K562 (cell line): ENCODE results near the gene MSRB2. TPM values are rescaled to one million over a fixed set of nuclear protein-coding genes. Genes with fewer than 3 reads are reported as not detected.

Experiments used
- ATAC-seq: fragments of 200-7000 bp; cut with Tn5 transposase; 3 replicates; pipeline ENCODE4 v1.9.1; 2020; ENCODE audit warnings: moderate library complexity
- BruUV-seq: library from RNA; stranded (reverse); fragments of 400-500 nt; replicated peaks from 2 replicates; lab custom pipeline; 2021; lab: Mats Ljungman, UMichigan
- CTCF ChIA-PET: fragments of 300-600 bp; formaldehyde crosslinking; extraction: SDS; loops from one replicate; lab custom pipeline; 2021; ENCODE audit warnings: low intra/inter-chr PET ratio; lab: Yijun Ruan, JAX
- POLR2A ChIA-PET: fragments of 300-600, 350-650 bp; sonication (Branson Sonifier 250); formaldehyde crosslinking; extraction: SDS; loops from one replicate; lab custom pipeline; 2021; ENCODE audit warnings: antibody characterized with exemption, inconsistent platforms; lab: Yijun Ruan, JAX
- DNase-seq, 4 experiments: peaks; one replicate each; pipeline versions ENCODE4 v3.0.0 to v3.0.0-alpha.2; 2011 to 2018; ENCODE audit warnings: low spot score in 3 of 4, mixed read lengths in 3 of 4; ENCODE audit errors: extremely low read depth in 1 of 4
- FAIRE-seq: peaks from 2 replicates; lab custom pipeline; 2011; peaks lifted over from hg19 to GRCh38; lab: Jason Lieb, UNC
- H2AFZ ChIP-seq: 2 replicates; pipeline ENCODE4 v1.6.0; 2011; ENCODE audit warnings: low read depth, low read length, control low read depth, inconsistent platforms
- H3K27ac ChIP-seq: fragments of 200-600 bp; 3 replicates; pipeline ENCODE4 v1.8.0; 2011; ENCODE audit warnings: low read depth, mild to moderate bottlenecking, control low read depth, inconsistent platforms, low read length, moderate library complexity, mixed read lengths; ENCODE audit errors: extremely low read depth
- H3K27me3 ChIP-seq, 2 experiments: fragments of 300-600 bp in 1 of 2; 2 replicates in 1 of 2; 3 replicates in 1 of 2; pipeline versions ENCODE4 v1.6.0 to v1.8.0; 2011; ENCODE audit warnings: inconsistent platforms in 2 of 2, low read length in 2 of 2, mild to moderate bottlenecking in 1 of 2, mixed read lengths in 1 of 2, moderate library complexity in 1 of 2; ENCODE audit not compliant: control insufficient read depth in 2 of 2, insufficient read depth in 2 of 2
- H3K36me3 ChIP-seq: fragments of 300-600 bp; 3 replicates; pipeline ENCODE4 v1.8.0; 2011; ENCODE audit warnings: mild to moderate bottlenecking, low read length, inconsistent platforms; ENCODE audit not compliant: control insufficient read depth, insufficient read depth
- H3K4me1 ChIP-seq, 2 experiments: fragments of 200-600 bp in 1 of 2; replicated peaks in 1 of 2; 2 replicates in 1 of 2; 3 replicates in 1 of 2; pipeline versions ENCODE4 v1.5.1 to v1.8.0; 2011; ENCODE audit warnings: inconsistent platforms in 2 of 2, low read length in 2 of 2, mild to moderate bottlenecking in 1 of 2, mixed read lengths in 1 of 2, moderate library complexity in 1 of 2; ENCODE audit not compliant: control insufficient read depth in 2 of 2, insufficient read depth in 2 of 2
- H3K4me2 ChIP-seq: 2 replicates; pipeline ENCODE4 v1.6.1; 2011; ENCODE audit warnings: low read length, control low read depth, inconsistent platforms, mixed read lengths; ENCODE audit not compliant: insufficient read depth
- H3K4me3 ChIP-seq: fragments of 200-600 bp; sonication (generic), shearing (Covaris generic); 2 replicates; pipeline ENCODE4 v1.5.1; 2016; ENCODE audit warnings: control low read depth, inconsistent platforms
- H3K79me2 ChIP-seq: fragments of 200-600 bp; 3 replicates; pipeline ENCODE4 v1.8.0; 2011; ENCODE audit warnings: low read length, inconsistent platforms; ENCODE audit not compliant: control insufficient read depth, insufficient read depth
- H3K9ac ChIP-seq, 2 experiments: 2 replicates each; pipeline versions ENCODE4 v1.6.0 to v1.6.1; 2011; ENCODE audit warnings: low read depth in 2 of 2, low read length in 2 of 2, control low read depth in 1 of 2, inconsistent platforms in 1 of 2, mild to moderate bottlenecking in 1 of 2, mixed read lengths in 1 of 2; ENCODE audit not compliant: insufficient read depth in 1 of 2
- H3K9me1 ChIP-seq: one replicate; pipeline ENCODE4 v1.6.0; 2011; ENCODE audit warnings: inconsistent platforms, mild to moderate bottlenecking, low read length, moderate library complexity; ENCODE audit not compliant: control insufficient read depth, insufficient read depth
- H3K9me3 ChIP-seq: replicated peaks from 2 replicates; pipeline ENCODE4 v1.5.1; 2011; ENCODE audit warnings: low read depth, low read length, inconsistent platforms; ENCODE audit not compliant: control insufficient read depth, insufficient read depth
- H4K20me1 ChIP-seq: replicated peaks from 2 replicates; pipeline ENCODE4 v1.6.1; 2011; ENCODE audit warnings: low read length, inconsistent platforms, mixed read lengths; ENCODE audit not compliant: control insufficient read depth, insufficient read depth
- CLOCK ChIP-seq: fragments of 250-450 bp; sonication (Bioruptor Pico); IDR thresholded peaks from 2 replicates; pipeline ENCODE4 v1.4.0; 2020; ENCODE audit warnings: mild to moderate bottlenecking, moderate library complexity, borderline replicate concordance
- DMBX1 ChIP-seq: fragments of 250-450 bp; sonication (Bioruptor Pico); IDR thresholded peaks from 2 replicates; pipeline ENCODE4 v1.8.0; 2022; ENCODE audit warnings: inconsistent platforms, mild to moderate bottlenecking, moderate library complexity, borderline replicate concordance
- DPF2 ChIP-seq: fragments of 450-650 bp; IDR thresholded peaks from 2 replicates; pipeline ENCODE4 v1.6.1; 2016
- E2F3 ChIP-seq: fragments of 250-450 bp; sonication (Bioruptor Pico); IDR thresholded peaks from 2 replicates; pipeline ENCODE4 v1.4.0; 2020; ENCODE audit warnings: mild to moderate bottlenecking
- GATA2 ChIP-seq: sonication (generic); formaldehyde crosslinking; IDR thresholded peaks from 2 replicates; pipeline ENCODE4 v1.4.0; 2020; ENCODE audit warnings: mild to moderate bottlenecking, missing genetic modification reagents
- HINFP ChIP-seq: fragments of 450-650 bp; conservative IDR thresholded peaks from 2 replicates; pipeline ENCODE4 v1.6.1; 2016; ENCODE audit warnings: missing genetic modification characterization, low read depth, mild to moderate bottlenecking, control low read depth, missing compliant biosample characterization
- KLF13 ChIP-seq: fragments of 450-650 bp; IDR thresholded peaks from 2 replicates; pipeline ENCODE4 v1.6.1; 2016; ENCODE audit warnings: missing genetic modification characterization, low read depth, mild to moderate bottlenecking, missing compliant biosample characterization, moderate library complexity, borderline replicate concordance
- MCM2 ChIP-seq: fragments of 450-650 bp; IDR thresholded peaks from 2 replicates; pipeline ENCODE4 v1.6.1; 2017; ENCODE audit warnings: low read depth, mild to moderate bottlenecking
- PTBP1 ChIP-seq: fragments of 200-400 bp; formaldehyde crosslinking; IDR thresholded peaks from 2 replicates; pipeline ENCODE4 v1.6.1; 2017; ENCODE audit warnings: low read depth, low read length
- RAD51 ChIP-seq: fragments of 450-650 bp; IDR thresholded peaks from 2 replicates; pipeline ENCODE4 v1.7.1; 2016; ENCODE audit warnings: low read depth, mild to moderate bottlenecking, borderline replicate concordance
- SP1 ChIP-seq: sonication (generic); formaldehyde crosslinking; IDR thresholded peaks from 2 replicates; pipeline ENCODE4 v1.8.1; 2022; ENCODE audit warnings: mild to moderate bottlenecking, missing genetic modification reagents
- ZFP30 ChIP-seq: fragments of 250-450 bp; sonication (Bioruptor Pico); IDR thresholded peaks from 2 replicates; pipeline ENCODE4 v1.8.0; 2022; ENCODE audit warnings: moderate library complexity, mild to moderate bottlenecking, inconsistent platforms, borderline replicate concordance
- WGBS: fragments of 100-300 bp; shearing (Covaris generic); methylation state at CpG from one replicate; pipeline ENCODE4 v1.1.6; 2016; ENCODE audit warnings: low coverage, mixed read lengths; ENCODE audit not compliant: insufficient coverage; ENCODE audit errors: missing lambda C conversion rate; 5-methylcytosine and 5-hydroxymethylcytosine counted together
- in situ Hi-C: fragments of 300-500 bp; cut with MboI; formaldehyde crosslinking; loops from 4 replicates; pipeline ENCODE4 v1.15.0; 2018; ENCODE audit warnings: inconsistent platforms, mixed read lengths
- intact Hi-C: fragments of 100-400 bp; cut with micrococcal nuclease; formaldehyde crosslinking; loops from 2 replicates; pipeline ENCODE4 v1.14.2; 2022
- polyA plus RNA-seq, 8 experiments: library from polyadenylated mRNA; depleted of rRNA in 4 of 8; stranded (reverse) in 5 of 8; unstranded in 3 of 8; fragments of >200 nt; fragmentation: Nextera tagmentation in 2 of 8; fragmentation: Illumina TruSeq in 1 of 8; extraction: Ambion mirVana in 2 of 8; extraction: Trizol in 1 of 8; gene quantifications; 2 replicates each; pipeline versions ENCODE4 v1.2.1 to v1.2.3, GENCODE V29; 2011 to 2014; ENCODE audit warnings: inconsistent platforms in 1 of 8, missing spikeins in 1 of 8
- total RNA-seq, 7 experiments: library from RNA; depleted of rRNA in 6 of 7; stranded (reverse); fragments of >200 nt in 6 of 7; fragmentation: Illumina TruSeq in 2 of 7; extraction: Trizol in 2 of 7; gene quantifications; 2 replicates each; pipeline versions ENCODE4 v1.2.1 to v1.2.3, GENCODE V29; 2011 to 2021; ENCODE audit warnings: low replicate concordance in 1 of 7

The MSRB2 gene
- total and polyA plus RNA-seq, 9 of the 15 experiments (the other 6 are each of a cell fraction or from before 2014, with no cell fraction given) = 1.5 to 22.3 (median 5.9) TPM

- no TSS peak for BruUV-seq
- Histone ChIP-seq H3K9ac (no peak overlapping the region), H3K9me3 (no peaks in the 10 kb centered on the region), H3K9me1 (no peaks in the 10 kb centered on the region), H3K4me2 (no peak overlapping the region), H3K4me1 (no peaks in the 10 kb centered on the region), H3K36me3 (no peaks in the 10 kb centered on the region), H3K27ac (no peak overlapping the region), H3K27me3 (no peaks in the 10 kb centered on the region), H2AFZ (no peak overlapping the region), H4K20me1 (no peaks in the 10 kb centered on the region), H3K79me2 (no peaks in the 10 kb centered on the region), H3K4me3 (no peak overlapping the region)
- no peak for FAIRE-seq
- CTCF ChIA-PET = no interaction called here
- no peak for TF ChIP-seq MCM2
- no peak for TF ChIP-seq HINFP (tag)
- no peak for DNase-seq
- no peak for ATAC-seq
- POLR2A ChIA-PET = no interaction called here
- intact Hi-C loops = no loop called here
- in situ Hi-C loops = no loop called here
- WGBS = 19% methylated on average over 5 of the region's 5 CpGs
These were observed 25.8 kb downstream of the MSRB2 start for GRCh38 chr10:23121135-23121534.

- intact Hi-C loops = no loop called here
- 2% methylated on average over 4 of the region's 4 CpGs for WGBS
- no peak overlapping the region for H3K9ac ChIP-seq
- no peaks in the 10 kb centered on the region for H3K36me3 ChIP-seq
- no peak overlapping the region for H3K4me2 ChIP-seq
- POLR2A ChIA-PET = interaction anchor here (0.6 kb wide), 1 partner anchor 86 kb away, joined by 3 read pairs; no protein-coding TSS in a partner anchor
- H3K4me1 ChIP-seq = no peaks in the 10 kb centered on the region
- H3K27me3 ChIP-seq = peaks cover 8 to 10% of the 10 kb centered on the region in 2 experiments; a peak in 4 of 5 replicates
- H3K9me1 ChIP-seq = no peaks in the 10 kb centered on the region
- in situ Hi-C loops = no loop called here
- no peak overlapping the region for H3K27ac ChIP-seq
- no peak overlapping the region for H3K4me3 ChIP-seq
- ATAC-seq (no peak), DNase-seq (no peak), FAIRE-seq (no peak)
- H2AFZ ChIP-seq = no peak overlapping the region
- CTCF ChIA-PET = no interaction called here
- no peaks in the 10 kb centered on the region for H3K79me2 ChIP-seq
- no TSS peak for BruUV-seq
- no peaks in the 10 kb centered on the region for H3K9me3 ChIP-seq
- no peaks in the 10 kb centered on the region for H4K20me1 ChIP-seq
- TF ChIP-seq DMBX1 (CRISPR knock-in tag) = no peak
- TF ChIP-seq KLF13 (tag) = no peak
- no peak for TF ChIP-seq DPF2
- no peak for TF ChIP-seq CLOCK (CRISPR knock-in tag)
- TF ChIP-seq ZFP30 (CRISPR knock-in tag) = no peak
- no peak for TF ChIP-seq GATA2 (CRISPR knock-in tag)
- no peak for TF ChIP-seq PTBP1
- no peak for TF ChIP-seq E2F3 (CRISPR knock-in tag)
- TF ChIP-seq RAD51 = no peak
- TF ChIP-seq SP1 (CRISPR knock-in tag) = no peak
These were observed 41.1 kb downstream of the MSRB2 start for GRCh38 chr10:23136462-23136861.
